Stimulated activated CD4-positive, alpha-beta T cell treated with anti-CD3 and anti-CD28 coated beads, Interleukin-15, amount 100 ng/mL, for 24 hours (primary cell): Measurements from ENCODE around the gene FNDC4.

Experiments used
- DNase-seq: peaks from one replicate; pipeline ENCODE4 v3.0.0-alpha.2; 2020

Gene FNDC4

DNA sequence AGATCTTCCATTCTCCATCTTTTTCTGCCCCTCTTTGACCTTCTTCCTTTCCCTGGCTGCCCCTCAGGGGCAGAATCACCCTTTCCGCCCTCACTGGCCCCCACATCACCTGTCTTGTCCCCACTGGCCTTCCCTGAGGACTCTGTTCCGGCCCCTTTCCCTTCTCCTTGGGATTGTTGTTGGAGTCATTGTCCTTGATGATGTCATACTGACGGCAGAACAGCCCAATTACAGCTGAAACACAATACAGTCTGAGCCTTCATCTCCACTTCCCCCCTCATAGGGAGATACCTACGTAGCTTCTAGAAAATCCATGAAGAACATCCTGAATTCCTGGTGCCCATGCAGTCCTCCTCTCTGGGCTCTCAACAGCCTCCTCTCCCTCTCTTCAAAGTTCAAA is 2.4 kb downstream of the FNDC4 start:
- no peak for DNase-seq

- peak; percentile 100 for DNase-seq
Measured at GRCh38 chr2:27489498-27490397, 5.3 kb downstream of the FNDC4 start, which contains the start of gene IFT172. Gene IFT172, minus strand, starts transcription at chr2:27489743. Its CDS starts 90 bp downstream, at chr2:27489653.

- DNase-seq, result no peak
Measured at GRCh38 chr2:27489118-27489497, 5.9 kb downstream of the FNDC4 start.

DNA sequence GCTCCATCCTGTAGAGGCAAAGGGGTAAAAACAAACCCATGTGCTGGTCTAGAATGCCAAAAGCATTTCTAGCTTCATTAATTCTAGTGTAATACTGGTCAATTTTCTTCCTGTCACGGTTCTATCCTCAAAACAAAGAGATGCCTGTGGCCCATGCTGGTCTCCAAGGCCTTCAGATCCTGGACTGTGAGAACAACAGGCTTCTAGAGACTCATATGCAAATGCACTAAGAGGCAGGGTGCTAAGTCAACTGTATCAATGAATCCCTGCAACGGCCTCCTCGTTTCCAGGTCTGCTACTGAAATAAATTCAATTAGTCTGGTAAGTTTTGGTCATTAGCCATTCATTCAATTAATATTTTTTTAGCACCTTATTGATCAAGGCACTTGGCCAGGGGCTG is 9.5 kb downstream of the FNDC4 start:
- DNase-seq, result no peak

DNA sequence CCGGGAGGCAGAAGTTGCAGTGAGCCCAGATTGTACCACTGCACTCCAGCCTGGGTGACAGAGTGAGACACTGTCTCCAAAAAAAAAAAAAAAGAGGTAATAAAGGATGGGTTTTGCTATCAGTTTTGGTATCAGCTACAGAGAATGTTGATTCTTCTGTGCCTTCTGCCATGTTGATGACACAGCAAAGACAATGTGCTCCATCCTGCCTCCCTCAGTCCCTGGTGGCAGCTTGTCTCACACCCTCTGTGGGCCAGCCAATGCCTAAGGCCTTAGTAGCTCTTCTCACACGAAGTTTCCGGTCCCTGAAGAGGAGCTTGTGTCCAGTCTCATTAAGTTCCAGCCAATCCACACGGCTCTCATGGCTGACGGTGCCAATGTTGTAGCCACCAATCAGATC is 23.0 kb downstream of the FNDC4 start:
- no peak for DNase-seq

- DNase-seq, result no peak
Measured at GRCh38 chr2:27464443-27464842, 30.6 kb downstream of the FNDC4 start.

DNA sequence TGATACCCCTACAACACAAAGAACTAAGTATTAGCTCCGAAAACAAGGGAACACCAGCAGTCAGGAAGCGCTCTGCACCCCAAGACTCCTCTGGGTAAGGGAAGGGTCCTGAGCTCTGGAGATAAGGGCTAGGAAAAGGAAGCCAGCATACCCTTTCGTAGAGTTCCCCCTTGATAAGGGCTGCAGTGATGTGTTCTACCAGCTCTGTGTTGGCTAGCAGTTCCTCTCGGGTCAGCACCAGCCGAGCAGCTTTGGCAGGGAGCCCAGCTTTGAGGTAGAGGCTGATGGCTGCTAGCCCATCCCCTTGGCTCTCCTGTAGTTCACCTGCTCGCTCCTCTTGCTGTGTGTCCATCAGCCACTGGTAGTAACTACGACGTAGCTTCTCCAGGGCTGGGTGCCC is 33.9 kb downstream of the FNDC4 start:
- DNase-seq, result no peak

DNA sequence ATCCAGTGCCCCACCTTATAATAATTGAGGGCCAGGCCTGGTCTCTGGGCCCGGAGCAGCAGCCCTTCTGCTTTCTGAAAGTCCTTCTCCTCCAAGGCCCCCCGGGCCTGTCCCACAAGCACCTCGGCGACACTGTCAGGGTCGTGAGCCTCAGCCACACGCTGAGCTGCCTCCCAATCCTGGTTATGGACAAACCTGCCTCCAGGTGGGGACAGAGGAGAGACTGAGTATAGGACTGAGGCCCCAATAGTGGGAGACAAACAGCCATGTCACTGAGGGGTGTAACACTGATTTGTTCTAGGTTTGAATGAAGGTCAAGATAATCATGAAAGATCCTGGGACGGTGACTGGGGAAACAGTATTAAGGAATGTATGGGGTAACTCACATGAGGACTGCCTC is 41.0 kb downstream of the FNDC4 start:
- no peak for DNase-seq

- no peak for DNase-seq
Measured at GRCh38 chr2:27451095-27451494, 43.9 kb downstream of the FNDC4 start.

- DNase-seq, result no peak
Measured at GRCh38 chr2:27448381-27448780, 46.6 kb downstream of the FNDC4 start.

GRCh38 chr2:27446057-27446456 is 48.9 kb downstream of the FNDC4 start:
- DNase-seq, result peak; percentile 14

DNA sequence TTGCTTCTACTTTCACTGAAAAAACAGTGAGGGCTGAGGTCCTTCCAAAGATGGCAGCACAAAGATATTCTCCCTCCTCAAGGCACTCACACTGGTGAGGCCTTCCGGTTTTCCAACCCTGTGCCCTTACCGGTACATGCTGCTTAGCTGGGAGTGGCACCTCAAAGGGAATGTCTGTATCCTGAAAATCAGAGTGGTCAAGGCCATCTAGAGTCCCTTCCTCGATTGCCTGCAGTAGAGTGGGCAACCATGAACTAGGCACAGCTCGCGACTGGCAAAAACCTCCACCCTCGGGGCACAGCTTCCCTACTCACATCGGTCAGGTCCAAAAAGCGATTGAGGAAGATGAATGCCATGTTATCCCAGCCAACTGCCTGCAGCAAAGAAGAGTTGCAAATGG is 49.4 kb downstream of the FNDC4 start:
- no peak for DNase-seq

- no peak for DNase-seq
Measured at GRCh38 chr2:27445155-27445554, 49.8 kb downstream of the FNDC4 start.

DNA sequence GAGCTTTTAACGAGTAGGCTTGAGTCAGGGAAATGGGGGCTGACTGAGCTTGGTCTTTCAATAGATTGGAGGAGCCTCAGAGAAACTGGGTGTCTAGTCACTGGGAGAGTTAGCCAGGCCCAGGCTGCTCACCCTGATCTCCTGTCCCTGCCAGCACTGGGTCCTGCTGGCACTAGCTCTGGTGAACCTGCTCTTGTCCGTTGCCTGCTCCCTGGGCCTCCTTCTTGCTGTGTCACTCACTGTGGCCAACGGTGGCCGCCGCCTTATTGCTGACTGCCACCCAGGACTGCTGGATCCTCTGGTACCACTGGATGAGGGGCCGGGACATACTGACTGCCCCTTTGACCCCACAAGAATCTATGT is 52.1 kb downstream of the FNDC4 start:
- no peak for DNase-seq

DNA sequence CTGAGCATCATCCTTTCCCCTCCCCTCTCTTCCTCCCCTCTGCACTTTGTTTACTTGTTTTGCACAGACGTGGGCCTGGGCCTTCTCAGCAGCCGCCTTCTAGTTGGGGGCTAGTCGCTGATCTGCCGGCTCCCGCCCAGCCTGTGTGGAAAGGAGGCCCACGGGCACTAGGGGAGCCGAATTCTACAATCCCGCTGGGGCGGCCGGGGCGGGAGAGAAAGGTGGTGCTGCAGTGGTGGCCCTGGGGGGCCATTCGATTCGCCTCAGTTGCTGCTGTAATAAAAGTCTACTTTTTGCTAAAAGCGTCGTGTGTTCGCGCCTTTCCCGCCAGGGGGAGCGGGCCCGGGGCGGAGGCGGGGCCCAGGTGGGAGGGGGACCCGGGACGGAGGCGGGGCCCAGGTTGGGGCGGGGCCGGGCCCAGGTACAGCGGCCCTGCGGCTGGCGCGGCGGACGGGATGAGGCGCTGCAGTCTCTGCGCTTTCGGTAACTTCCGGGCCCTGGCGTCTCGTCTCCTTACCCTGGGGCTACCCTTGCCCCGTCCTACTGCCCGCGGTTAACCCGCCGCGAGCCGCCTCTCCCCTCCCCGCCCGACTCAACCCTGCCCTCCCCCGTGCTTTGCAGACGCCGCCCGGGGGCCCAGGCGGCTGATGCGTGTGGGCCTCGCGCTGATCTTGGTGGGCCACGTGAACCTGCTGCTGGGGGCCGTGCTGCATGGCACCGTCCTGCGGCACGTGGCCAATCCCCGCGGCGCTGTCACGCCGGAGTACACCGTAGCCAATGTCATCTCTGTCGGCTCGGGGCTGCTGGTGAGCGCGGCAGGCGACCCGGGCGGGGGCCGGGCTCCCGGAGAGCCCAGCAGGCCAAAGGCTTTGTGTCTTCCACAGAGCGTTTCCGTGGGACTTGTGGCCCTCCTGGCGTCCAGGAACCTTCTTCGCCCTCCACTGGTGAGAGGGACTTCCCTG is 52.8 kb downstream of the FNDC4 start, which contains the start of gene KRTCAP3:
Gene KRTCAP3 (plus strand): TSS at position 424 of the 962 bp plus-strand sequence. CDS start 32 bp downstream, at position 456.
- DNase-seq, result peak; percentile 34
